Activated naive CD8-positive, alpha-beta T cell (primary cell): Measurements from ENCODE around the gene KRTAP12-1.
A peak's percentile ranks its signal among the peaks of the same experiment; 100 is the strongest.

Source experiments
- H3K27ac Mint-ChIP-seq: one replicate; pipeline ENCODE4 v1.8.0; 2021; ENCODE audit warnings: mixed read lengths
- H3K27me3 Mint-ChIP-seq: one replicate; pipeline ENCODE4 v1.8.0; 2021; ENCODE audit warnings: mixed read lengths
- H3K36me3 Mint-ChIP-seq: one replicate; pipeline ENCODE4 v1.8.0; 2021; ENCODE audit warnings: mixed read lengths
- H3K4me1 Mint-ChIP-seq: one replicate; pipeline ENCODE4 v1.8.0; 2021; ENCODE audit warnings: low read depth, mixed read lengths
- H3K4me3 Mint-ChIP-seq: one replicate; pipeline ENCODE4 v1.8.0; 2021; ENCODE audit warnings: mild to moderate bottlenecking, mixed read lengths
- H3K9me3 Mint-ChIP-seq: one replicate; pipeline ENCODE4 v1.8.0; 2021; ENCODE audit warnings: low read depth, mixed read lengths

Gene KRTAP12-1, protein sequence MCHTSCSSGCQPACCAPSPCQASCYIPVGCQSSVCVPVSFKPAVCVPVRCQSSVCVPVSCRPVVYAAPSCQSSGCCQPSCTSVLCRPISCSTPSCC

GRCh38 chr21:44681861-44682579 is at the start of gene KRTAP12-1:
Gene KRTAP12-1, minus strand, starts transcription at chr21:44682163. Its CDS starts 40 bp downstream, at chr21:44682123.
- H3K4me1 Mint-ChIP-seq, result peaks cover 8% of the 10 kb centered on the region
- H3K27me3 Mint-ChIP-seq, result peaks cover 2% of the 10 kb centered on the region
- H3K36me3 Mint-ChIP-seq, result no peaks in the 10 kb centered on the region
- H3K4me3 Mint-ChIP-seq, result no peak within 1 kb of the TSS
- no peaks in the 10 kb centered on the region for H3K9me3 Mint-ChIP-seq
- H3K27ac Mint-ChIP-seq, result no peak within 1 kb of the TSS

DNA sequence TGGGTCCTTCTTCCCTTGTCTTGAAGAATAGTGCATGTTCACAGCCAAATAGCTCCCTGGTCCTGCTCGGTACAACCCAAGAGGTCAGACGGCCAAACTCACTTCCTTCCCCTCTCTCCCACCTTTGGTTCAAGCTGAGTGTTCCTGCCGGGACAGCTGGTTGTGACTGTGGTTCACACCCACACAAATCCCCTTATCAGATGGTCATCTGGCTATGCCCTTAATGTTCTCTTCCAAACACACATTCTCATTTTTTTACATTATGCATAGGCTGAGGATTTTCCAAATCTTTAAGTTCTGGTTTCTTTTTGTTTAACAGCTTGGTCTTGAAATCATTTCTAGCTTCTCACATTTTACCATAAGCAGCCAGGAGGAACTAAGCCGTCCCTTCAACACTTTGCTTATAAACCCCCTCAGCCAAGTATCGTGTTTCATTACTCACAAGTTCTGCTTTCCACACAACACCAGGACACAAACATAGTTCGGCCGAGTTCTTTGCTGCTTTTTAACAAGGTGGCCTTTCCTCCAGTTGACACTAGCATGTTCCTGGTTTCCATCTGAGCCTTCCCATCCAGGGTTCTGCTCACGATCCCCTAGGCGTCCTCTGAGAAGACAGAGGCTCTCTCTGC is 49.1 kb upstream of the KRTAP12-1 start:
- Mint-ChIP-seq H3K9me3 (no peaks in the 10 kb centered on the region), H3K27me3 (no peaks in the 10 kb centered on the region), H3K4me1 (no peaks in the 10 kb centered on the region), H3K36me3 (no peaks in the 10 kb centered on the region), H3K4me3 (no peak overlapping the region), H3K27ac (no peak overlapping the region)

GRCh38 chr21:44730028-44730395 is 48.0 kb upstream of the KRTAP12-1 start:
- Mint-ChIP-seq H3K9me3 (no peaks in the 10 kb centered on the region), H3K27ac (no peak overlapping the region), H3K27me3 (no peaks in the 10 kb centered on the region), H3K4me1 (no peaks in the 10 kb centered on the region), H3K36me3 (no peaks in the 10 kb centered on the region), H3K4me3 (no peak overlapping the region)

DNA sequence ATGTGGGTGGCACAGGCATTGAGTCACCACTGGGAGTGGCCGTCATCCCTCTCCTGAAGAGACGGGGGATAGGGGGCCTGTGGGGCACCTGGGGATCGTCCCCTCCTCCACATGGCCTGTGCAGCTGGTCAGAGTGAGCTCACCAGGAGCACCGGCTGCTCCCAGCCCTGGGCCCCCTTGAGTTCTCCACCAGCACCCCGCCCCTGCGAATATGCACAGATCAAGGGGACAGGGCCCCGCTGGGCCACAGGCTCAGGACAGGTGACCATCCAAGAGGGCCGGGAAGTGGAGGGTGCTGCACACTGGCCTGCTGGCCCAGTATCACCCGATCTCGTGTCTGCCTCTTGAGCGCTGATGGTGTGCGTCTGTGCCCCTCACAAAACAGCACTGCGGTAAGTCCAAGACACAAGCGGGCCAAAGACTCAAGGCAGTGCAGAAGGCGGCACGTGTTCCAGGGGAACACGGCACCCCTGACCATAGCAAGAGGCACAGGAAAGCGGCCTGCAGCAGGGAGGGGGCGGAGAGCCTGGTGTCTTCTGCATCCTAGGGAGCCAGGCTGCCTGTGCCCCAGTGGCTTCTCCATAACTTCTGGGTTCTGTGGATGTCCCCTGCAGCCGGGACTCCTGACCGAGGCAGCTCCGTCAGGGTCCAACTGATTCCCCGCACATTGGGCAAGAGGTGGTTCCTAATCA is 47.5 kb upstream of the KRTAP12-1 start:
- H3K36me3 Mint-ChIP-seq, result no peaks in the 10 kb centered on the region
- no peak overlapping the region for H3K4me3 Mint-ChIP-seq
- no peaks in the 10 kb centered on the region for H3K4me1 Mint-ChIP-seq
- no peaks in the 10 kb centered on the region for H3K27me3 Mint-ChIP-seq
- no peak overlapping the region for H3K27ac Mint-ChIP-seq
- H3K9me3 Mint-ChIP-seq, result no peaks in the 10 kb centered on the region

- Mint-ChIP-seq H3K9me3 (no peaks in the 10 kb centered on the region), H3K36me3 (no peaks in the 10 kb centered on the region), H3K4me1 (peaks cover 3% of the 10 kb centered on the region), H3K4me3 (no peak overlapping the region), H3K27me3 (no peaks in the 10 kb centered on the region), H3K27ac (no peak overlapping the region)
Observed at GRCh38 chr21:44728716-44729115, 46.8 kb upstream of the KRTAP12-1 start.

- H3K27ac Mint-ChIP-seq, result no peak overlapping the region
- peaks cover 9% of the 10 kb centered on the region for H3K4me1 Mint-ChIP-seq
- no peaks in the 10 kb centered on the region for H3K27me3 Mint-ChIP-seq
- H3K9me3 Mint-ChIP-seq, result no peaks in the 10 kb centered on the region
- H3K36me3 Mint-ChIP-seq, result no peaks in the 10 kb centered on the region
- no peak overlapping the region for H3K4me3 Mint-ChIP-seq
Observed at GRCh38 chr21:44727757-44728156, 45.8 kb upstream of the KRTAP12-1 start.

GRCh38 chr21:44727321-44727720 is 45.4 kb upstream of the KRTAP12-1 start:
- Mint-ChIP-seq H3K4me3 (no peak overlapping the region), H3K36me3 (no peaks in the 10 kb centered on the region), H3K9me3 (no peaks in the 10 kb centered on the region), H3K4me1 (peaks cover 11% of the 10 kb centered on the region), H3K27ac (no peak overlapping the region), H3K27me3 (no peaks in the 10 kb centered on the region)

- H3K27ac Mint-ChIP-seq, result no peak overlapping the region
- H3K4me3 Mint-ChIP-seq, result no peak overlapping the region
- H3K4me1 Mint-ChIP-seq, result peaks cover 11% of the 10 kb centered on the region
- no peaks in the 10 kb centered on the region for H3K9me3 Mint-ChIP-seq
- no peaks in the 10 kb centered on the region for H3K27me3 Mint-ChIP-seq
- H3K36me3 Mint-ChIP-seq, result no peaks in the 10 kb centered on the region
Observed at GRCh38 chr21:44726826-44727225, 44.9 kb upstream of the KRTAP12-1 start.

- H3K4me3 Mint-ChIP-seq, result no peak overlapping the region
- no peaks in the 10 kb centered on the region for H3K36me3 Mint-ChIP-seq
- no peak overlapping the region for H3K27ac Mint-ChIP-seq
- no peaks in the 10 kb centered on the region for H3K9me3 Mint-ChIP-seq
- peaks cover 11% of the 10 kb centered on the region for H3K4me1 Mint-ChIP-seq
- H3K27me3 Mint-ChIP-seq, result no peaks in the 10 kb centered on the region
Observed at GRCh38 chr21:44724926-44725325, 43.0 kb upstream of the KRTAP12-1 start.

DNA sequence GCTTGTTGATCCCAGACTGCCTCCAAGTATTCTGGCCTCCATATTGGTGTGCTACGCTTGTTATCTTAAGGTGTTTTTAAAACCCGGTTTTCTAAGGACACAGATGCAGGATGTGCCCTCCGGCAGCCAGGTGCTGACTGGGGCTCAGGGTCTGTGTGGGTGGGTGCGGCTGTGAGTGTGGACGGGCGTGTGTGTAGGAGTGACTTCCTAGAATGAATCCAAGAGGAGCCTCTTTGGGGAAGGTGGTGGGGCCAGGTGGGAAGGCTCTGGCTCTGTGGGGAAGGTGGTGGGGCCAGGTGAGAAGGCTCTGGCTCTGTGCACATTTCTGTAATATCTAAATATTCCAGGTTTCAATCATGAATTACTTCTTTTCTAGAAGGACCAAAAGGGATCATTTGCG is 42.2 kb upstream of the KRTAP12-1 start:
- peaks cover 11% of the 10 kb centered on the region for H3K4me1 Mint-ChIP-seq
- H3K27ac Mint-ChIP-seq, result no peak overlapping the region
- peak overlapping the region; percentile 44 for H3K4me3 Mint-ChIP-seq
- no peaks in the 10 kb centered on the region for H3K36me3 Mint-ChIP-seq
- no peaks in the 10 kb centered on the region for H3K9me3 Mint-ChIP-seq
- no peaks in the 10 kb centered on the region for H3K27me3 Mint-ChIP-seq

- Mint-ChIP-seq H3K27ac (no peak overlapping the region), H3K9me3 (no peaks in the 10 kb centered on the region), H3K4me3 (peak overlapping the region; percentile 79), H3K27me3 (no peaks in the 10 kb centered on the region), H3K36me3 (no peaks in the 10 kb centered on the region), H3K4me1 (peaks cover 11% of the 10 kb centered on the region)
Observed at GRCh38 chr21:44723177-44724131, 41.5 kb upstream of the KRTAP12-1 start.

DNA sequence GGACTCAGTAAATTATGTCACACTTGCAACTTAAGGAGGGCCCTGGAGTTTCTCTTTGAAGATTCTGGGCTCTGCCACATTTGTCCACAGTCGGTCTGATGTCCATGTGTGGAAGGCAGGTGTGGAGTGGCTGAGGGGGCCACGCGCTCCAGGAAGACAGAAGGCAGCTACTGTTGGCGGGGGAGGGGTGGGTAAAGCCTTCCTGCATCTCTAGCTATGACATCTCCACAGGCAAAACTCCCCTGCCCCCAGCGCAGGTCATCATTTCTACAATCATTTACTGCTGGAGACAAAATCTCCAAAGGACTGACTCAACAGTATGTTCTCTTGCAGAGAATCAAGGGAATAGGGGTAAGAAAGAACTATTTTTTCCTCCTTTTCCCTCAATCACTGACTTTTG is 40.8 kb upstream of the KRTAP12-1 start:
- H3K27me3 Mint-ChIP-seq, result no peaks in the 10 kb centered on the region
- H3K4me3 Mint-ChIP-seq, result peak overlapping the region; percentile 79
- H3K27ac Mint-ChIP-seq, result no peak overlapping the region
- H3K36me3 Mint-ChIP-seq, result no peaks in the 10 kb centered on the region
- no peaks in the 10 kb centered on the region for H3K9me3 Mint-ChIP-seq
- peaks cover 11% of the 10 kb centered on the region for H3K4me1 Mint-ChIP-seq

DNA sequence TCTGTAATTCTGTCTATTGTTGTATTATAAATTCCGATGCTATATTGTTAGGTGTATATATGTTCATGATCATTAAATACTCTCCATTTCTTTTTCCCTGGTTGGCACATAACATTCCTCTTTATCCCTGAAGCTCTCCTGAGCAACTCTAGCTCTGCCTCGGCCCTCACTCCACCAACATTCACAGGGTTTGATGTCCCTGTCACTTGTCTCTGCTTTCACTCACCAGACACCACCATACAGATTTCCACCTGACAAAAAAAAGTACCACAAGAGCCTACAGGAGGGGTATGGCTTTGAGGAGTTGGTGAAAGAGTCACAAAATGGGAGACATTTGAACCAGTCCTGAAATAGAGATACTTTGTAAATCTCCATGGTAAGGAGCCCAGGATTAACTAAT is 38.2 kb upstream of the KRTAP12-1 start:
- Mint-ChIP-seq H3K4me1 (peaks cover 11% of the 10 kb centered on the region), H3K4me3 (no peak overlapping the region), H3K36me3 (no peaks in the 10 kb centered on the region), H3K9me3 (peaks cover 3% of the 10 kb centered on the region), H3K27me3 (peaks cover 6% of the 10 kb centered on the region), H3K27ac (no peak overlapping the region)

DNA sequence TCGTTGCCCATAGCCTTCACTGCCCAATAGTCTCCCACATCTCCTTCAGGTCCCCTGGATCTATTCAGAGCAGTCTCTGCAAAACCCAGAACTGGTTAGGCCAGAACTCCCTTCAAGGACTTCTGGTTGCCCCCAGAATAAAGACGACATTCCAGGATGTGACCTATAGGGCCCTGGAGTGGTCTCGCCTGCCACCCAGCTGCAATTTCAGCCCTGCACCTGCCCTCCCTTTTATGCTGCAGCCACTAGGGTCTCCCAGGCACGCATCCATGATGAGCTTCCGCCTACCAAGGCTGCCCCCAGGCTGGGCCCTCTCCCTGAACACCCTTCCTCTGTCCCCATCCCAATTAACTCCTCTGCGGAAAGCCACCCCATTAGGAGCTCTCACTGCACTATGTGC is 36.6 kb upstream of the KRTAP12-1 start:
- Mint-ChIP-seq H3K36me3 (no peaks in the 10 kb centered on the region), H3K27me3 (peaks cover 18% of the 10 kb centered on the region), H3K4me1 (peaks cover 15% of the 10 kb centered on the region), H3K27ac (no peak overlapping the region), H3K4me3 (no peak overlapping the region), H3K9me3 (peaks cover 3% of the 10 kb centered on the region)
